SK-N-SH treated with all-trans-retinoic acid at 6 μM for 48 hours (cell line): ENCODE results near the gene MFSD11.

ENCODE experiments used
- ATAC-seq: fragments of 200-7000 bp; cut with Tn5 transposase; 3 replicates; pipeline ENCODE4 v1.9.1; 2020; ENCODE audit warnings: mild to moderate bottlenecking, moderate library complexity
- ARNTL ChIP-seq: fragments of 450-650 bp; formaldehyde crosslinking; IDR thresholded peaks from 2 replicates; pipeline ENCODE4 v1.5.0; 2020; ENCODE audit warnings: low read depth, mild to moderate bottlenecking, moderate library complexity, borderline replicate concordance
- BACH2 ChIP-seq: fragments of 250-450 bp; sonication (Bioruptor Pico); IDR thresholded peaks from 2 replicates; pipeline ENCODE4 v1.9.0; 2021; ENCODE audit warnings: mild to moderate bottlenecking, borderline replicate concordance
- CREB5 ChIP-seq: fragments of 250-450 bp; sonication (Bioruptor Pico); IDR thresholded peaks from 2 replicates; pipeline ENCODE4 v1.5.1; 2020; ENCODE audit warnings: low read depth, mild to moderate bottlenecking, moderate library complexity
- CSDC2 ChIP-seq: fragments of 250-450 bp; sonication (Bioruptor Pico); IDR thresholded peaks from 2 replicates; pipeline ENCODE4 v1.5.0; 2020; ENCODE audit warnings: mild to moderate bottlenecking, moderate library complexity
- CSRNP3 ChIP-seq: fragments of 250-450 bp; sonication (Bioruptor Pico); IDR thresholded peaks from 2 replicates; pipeline ENCODE4 v1.5.1; 2021; ENCODE audit warnings: mild to moderate bottlenecking, moderate library complexity
- ESRRG ChIP-seq: fragments of 250-450 bp; sonication (Bioruptor Pico); IDR thresholded peaks from 2 replicates; pipeline ENCODE4 v1.6.1; 2021; ENCODE audit warnings: mild to moderate bottlenecking
- GLIS3 ChIP-seq: fragments of 250-450 bp; sonication (Bioruptor Pico); IDR thresholded peaks from 2 replicates; pipeline ENCODE4 v1.5.0; 2020; ENCODE audit warnings: mild to moderate bottlenecking, moderate library complexity
- ISL1 ChIP-seq: fragments of 250-450 bp; sonication (Bioruptor Pico); IDR thresholded peaks from 2 replicates; pipeline ENCODE4 v2.1.2; 2022; ENCODE audit warnings: mild to moderate bottlenecking, moderate library complexity
- OSR1 ChIP-seq: fragments of 250-450 bp; sonication (Bioruptor Pico); IDR thresholded peaks from 2 replicates; pipeline ENCODE4 v1.8.0; 2022; ENCODE audit warnings: moderate library complexity, mild to moderate bottlenecking, inconsistent platforms
- PATZ1 ChIP-seq: fragments of 250-450 bp; sonication (Bioruptor Pico); IDR thresholded peaks from 2 replicates; pipeline ENCODE4 v1.8.0; 2020; ENCODE audit warnings: mild to moderate bottlenecking, moderate library complexity, borderline replicate concordance
- POU6F1 ChIP-seq: fragments of 250-450 bp; sonication (Bioruptor Pico); IDR thresholded peaks from 2 replicates; pipeline ENCODE4 v1.8.0; 2021; ENCODE audit warnings: low read depth, mild to moderate bottlenecking, moderate library complexity, borderline replicate concordance
- PPARA ChIP-seq: fragments of 250-450 bp; sonication (Bioruptor Pico); IDR thresholded peaks from 2 replicates; pipeline ENCODE4 v1.5.0; 2020; ENCODE audit warnings: mild to moderate bottlenecking, borderline replicate concordance
- RARB ChIP-seq: fragments of 250-450 bp; sonication (Bioruptor Pico); IDR thresholded peaks from 2 replicates; pipeline ENCODE4 v1.8.0; 2021; ENCODE audit warnings: mild to moderate bottlenecking, moderate library complexity
- SNAI2 ChIP-seq: fragments of 250-450 bp; sonication (Bioruptor Pico); IDR thresholded peaks from 2 replicates; pipeline ENCODE4 v1.5.0; 2020; ENCODE audit warnings: mild to moderate bottlenecking, moderate library complexity
- TCF4 ChIP-seq: fragments of 250-450 bp; sonication (Bioruptor Pico); IDR thresholded peaks from 2 replicates; pipeline ENCODE4 v1.8.0; 2021; ENCODE audit warnings: mild to moderate bottlenecking, moderate library complexity, borderline replicate concordance
- TOX ChIP-seq: fragments of 250-450 bp; sonication (Bioruptor Pico); IDR thresholded peaks from 2 replicates; pipeline ENCODE4 v1.8.0; 2021; ENCODE audit warnings: mild to moderate bottlenecking, moderate library complexity, borderline replicate concordance
- TSHZ2 ChIP-seq: fragments of 250-450 bp; sonication (Bioruptor Pico); IDR thresholded peaks from 2 replicates; pipeline ENCODE4 v1.5.0; 2020; ENCODE audit warnings: mild to moderate bottlenecking, moderate library complexity
- ZC3H10 ChIP-seq: fragments of 250-450 bp; sonication (Bioruptor Pico); IDR thresholded peaks from 2 replicates; pipeline ENCODE4 v1.5.1; 2021; ENCODE audit warnings: mild to moderate bottlenecking, moderate library complexity
- ZFP3 ChIP-seq: fragments of 250-450 bp; sonication (Bioruptor Pico); IDR thresholded peaks from 2 replicates; pipeline ENCODE4 v1.5.0; 2020; ENCODE audit warnings: mild to moderate bottlenecking, moderate library complexity
- ZFP30 ChIP-seq: fragments of 450-650 bp; formaldehyde crosslinking; IDR thresholded peaks from 2 replicates; pipeline ENCODE4 v1.5.0; 2022; ENCODE audit warnings: mild to moderate bottlenecking, moderate library complexity
- ZNF565 ChIP-seq: fragments of 450-650 bp; formaldehyde crosslinking; conservative IDR thresholded peaks from 2 replicates; pipeline ENCODE4 v1.5.0; 2020; ENCODE audit warnings: low read depth, mild to moderate bottlenecking, moderate library complexity
- ZNF70 ChIP-seq: fragments of 450-650 bp; formaldehyde crosslinking; IDR thresholded peaks from 2 replicates; pipeline ENCODE4 v1.5.0; 2020; ENCODE audit warnings: mild to moderate bottlenecking, moderate library complexity
- ZNF8 ChIP-seq: fragments of 450-650 bp; formaldehyde crosslinking; IDR thresholded peaks from 2 replicates; pipeline ENCODE4 v1.5.0; 2020; ENCODE audit warnings: mild to moderate bottlenecking, moderate library complexity

Gene MFSD11

GRCh38 chr17:76736349-76737081 lies 1.4 kb upstream of the MFSD11 start:
- 0 out of 2 replicates have a peak, but pooled peaks have one; percentile 37 for TF ChIP-seq ZFP3
- TF ChIP-seq OSR1 (CRISPR knock-in tag): no peak
- ATAC-seq: peak; percentile 36

- ATAC-seq: peak; percentile 75
- TF ChIP-seq ZFP30 (CRISPR knock-in tag): 0 out of 2 replicates have a peak, but pooled peaks have one; percentile 26
- no peak for TF ChIP-seq PATZ1 (CRISPR knock-in tag)
- TF ChIP-seq CSRNP3 (CRISPR knock-in tag): no peak
- no peak for TF ChIP-seq PPARA
- TF ChIP-seq OSR1 (CRISPR knock-in tag): no peak
- TF ChIP-seq GLIS3 (CRISPR knock-in tag): peak; percentile 85
- TF ChIP-seq CREB5 (CRISPR knock-in tag): no peak
- TF ChIP-seq ESRRG: peak; percentile 72; the same call in 1 of the 2 replicates
- TF ChIP-seq TOX (CRISPR knock-in tag): no peak
- TF ChIP-seq RARB (CRISPR knock-in tag): no peak
- no peak for TF ChIP-seq ISL1 (CRISPR knock-in tag)
- 0 out of 2 replicates have a peak, but pooled peaks have one; percentile 28 for TF ChIP-seq POU6F1 (CRISPR knock-in tag)
- peak; percentile 78 for TF ChIP-seq ZNF70 (CRISPR knock-in tag)
- TF ChIP-seq CSDC2 (CRISPR knock-in tag): no peak
- no peak for TF ChIP-seq ZNF8 (CRISPR knock-in tag)
- no peak for TF ChIP-seq TSHZ2 (CRISPR knock-in tag)
- no peak for TF ChIP-seq SNAI2 (CRISPR knock-in tag)
- no peak; the same call in 1 of the 2 replicates for TF ChIP-seq TCF4 (CRISPR knock-in tag)
- TF ChIP-seq ZNF565: no peak; the same call in 1 of the 2 replicates
- TF ChIP-seq BACH2: no peak; the same call in 1 of the 2 replicates
- no peak for TF ChIP-seq ARNTL (CRISPR knock-in tag)
- TF ChIP-seq ZC3H10 (CRISPR knock-in tag): no peak
- TF ChIP-seq ZFP3: 0 out of 2 replicates have a peak, but pooled peaks have one; percentile 16
- TF ChIP-seq, all 23 proteins: peak for 6
These were observed 740 bp upstream of the MFSD11 start, which contains the start of gene SRSF2 for GRCh38 chr17:76737082-76737675. Gene SRSF2 (minus strand): TSS chr17:76737331. CDS start chr17:76737160, 171 bp downstream.
